HG02642 (cell line): ENCODE measurements around the gene ERGIC1.

Experiments used
- ATAC-seq: cut with Tn5 transposase; IDR thresholded peaks from one replicate; pipeline ENCODE4 v1.9.1; 2021; ENCODE audit warnings: mild to moderate bottlenecking; ENCODE audit not compliant: unreplicated experiment, poor library complexity

Gene ERGIC1

GRCh38 chr5:172935096-172935495 is 101.0 kb downstream of the ERGIC1 start:
- no peak for ATAC-seq

DNA sequence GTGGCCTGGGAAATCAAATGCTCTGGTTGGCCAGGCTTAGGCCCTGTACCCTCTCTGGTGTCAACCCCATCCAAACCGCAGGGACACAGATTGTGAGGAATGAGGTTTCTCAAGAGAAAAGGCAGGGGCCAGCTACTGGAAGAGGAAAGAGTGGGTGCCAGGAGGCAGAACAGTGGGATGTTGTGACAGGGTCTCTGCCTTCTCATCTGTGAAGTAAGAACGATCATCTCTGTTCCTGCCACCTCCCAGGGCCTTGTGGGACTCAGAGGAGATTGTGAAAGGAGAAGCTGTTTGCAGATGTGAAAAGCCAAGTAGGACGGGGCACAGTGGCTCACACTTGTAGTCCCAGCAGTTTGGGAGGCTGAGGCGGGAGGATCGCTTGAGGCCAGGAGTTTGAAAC is 102.3 kb downstream of the ERGIC1 start:
- ATAC-seq: no peak

GRCh38 chr5:172939071-172939470 is 105.0 kb downstream of the ERGIC1 start:
- no peak for ATAC-seq

GRCh38 chr5:172939611-172940267 is 105.7 kb downstream of the ERGIC1 start:
- ATAC-seq: no peak

DNA sequence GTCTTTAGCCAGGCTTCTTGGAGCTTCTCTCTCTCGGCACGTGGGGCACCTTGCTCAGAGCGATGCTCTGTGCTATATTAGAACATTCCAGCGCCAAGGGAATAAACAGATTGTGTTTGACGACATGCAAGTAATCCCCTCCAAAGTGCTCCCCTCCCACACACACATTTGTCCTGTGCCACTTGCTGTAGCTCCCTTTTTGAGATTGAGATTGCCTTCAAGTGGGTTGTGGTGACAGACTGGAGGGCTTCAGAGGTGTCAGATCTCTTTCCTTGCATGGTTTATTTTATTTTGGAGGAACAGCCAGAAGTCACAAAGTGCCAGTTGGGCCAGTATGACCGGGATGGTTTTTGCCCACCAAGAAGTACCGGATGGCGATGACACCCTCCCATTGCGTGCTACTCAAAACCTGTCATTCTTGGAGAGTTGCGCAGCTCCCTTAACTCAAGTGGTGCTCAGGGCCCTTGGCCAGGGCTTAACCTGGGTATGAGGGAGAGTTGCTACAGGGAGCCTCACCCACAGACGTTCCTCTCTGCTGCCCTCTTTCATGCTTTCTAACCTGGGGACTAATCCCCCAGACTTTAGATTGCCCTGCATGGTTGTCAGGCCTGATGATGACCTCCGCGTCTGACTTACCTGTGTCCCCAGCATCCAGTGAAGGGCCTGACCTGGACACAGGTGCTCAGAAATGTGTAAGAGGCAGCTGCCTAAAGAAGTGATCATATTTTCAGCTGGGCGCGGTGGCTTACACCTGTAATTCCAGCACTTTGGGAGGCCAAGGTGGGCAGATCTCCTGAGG is 106.4 kb downstream of the ERGIC1 start:
- no peak for ATAC-seq

DNA sequence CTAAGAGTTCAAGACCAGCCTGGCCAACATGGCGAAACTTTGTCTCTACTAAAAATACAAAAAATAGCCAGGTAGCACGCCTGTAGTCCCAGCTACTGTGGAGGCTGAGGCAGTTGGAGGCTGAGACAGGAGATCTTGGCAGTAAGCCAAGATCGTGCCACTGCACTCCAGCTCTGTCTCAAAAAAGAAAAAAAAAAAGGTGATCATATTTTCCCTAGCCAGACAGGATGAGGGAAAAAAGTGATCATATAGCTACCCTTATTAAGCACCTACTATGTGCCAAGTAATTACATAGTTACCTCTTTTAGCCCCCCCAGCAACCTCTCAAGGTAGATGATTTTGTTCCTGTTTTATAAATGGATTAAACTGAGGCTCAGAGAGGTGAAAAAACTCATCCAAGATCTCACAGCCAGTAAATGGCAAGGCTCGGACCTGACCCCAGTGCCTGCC is 107.0 kb downstream of the ERGIC1 start:
- no peak for ATAC-seq

GRCh38 chr5:172942556-172942955 is 108.5 kb downstream of the ERGIC1 start:
- no peak for ATAC-seq

DNA sequence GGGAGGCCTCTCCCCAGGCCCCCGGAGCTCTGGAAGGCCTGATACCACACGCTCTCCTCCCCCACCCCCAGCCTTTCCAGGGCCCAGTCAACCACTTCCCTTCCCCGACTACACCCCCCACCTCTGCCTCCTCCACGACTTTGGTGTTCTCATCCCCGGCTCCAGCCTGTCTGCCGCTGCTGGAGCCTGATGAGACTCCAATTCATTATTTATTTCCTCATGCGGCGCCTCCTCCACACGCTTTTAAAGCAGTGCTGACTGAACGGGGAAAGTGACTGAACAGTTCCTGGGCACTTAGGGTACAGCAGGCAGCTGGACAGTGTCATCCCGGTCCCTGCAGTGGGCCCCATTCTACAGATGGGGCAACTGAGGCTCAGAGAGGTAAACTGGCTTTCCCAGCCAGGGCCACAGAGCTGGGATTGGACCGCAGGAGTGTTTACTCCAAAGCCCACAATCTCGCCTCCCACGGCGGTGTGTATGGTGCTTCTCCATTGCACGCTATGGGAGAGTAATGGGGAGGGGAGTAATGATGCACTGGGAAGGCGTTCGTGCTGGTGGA is 109.3 kb downstream of the ERGIC1 start:
- ATAC-seq: no peak

DNA sequence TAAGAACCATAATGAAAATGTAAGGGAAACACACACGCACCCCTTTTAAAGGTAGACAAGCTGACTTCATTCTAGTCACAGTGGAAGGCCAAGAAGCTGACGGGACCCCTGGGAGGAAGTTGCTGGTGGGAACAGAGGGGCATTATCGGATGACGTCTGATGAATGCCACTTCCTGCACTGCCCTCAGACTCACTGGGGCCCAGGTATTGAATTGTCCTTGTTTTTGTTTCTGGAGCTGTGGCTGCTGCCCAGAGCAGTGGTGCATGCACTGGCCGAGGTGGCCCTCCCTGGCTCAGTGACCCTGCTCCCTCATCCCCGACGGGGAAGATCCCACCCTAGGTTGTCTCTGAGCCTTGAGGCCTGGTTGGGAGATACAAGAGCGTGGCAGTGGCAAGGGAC is 109.9 kb downstream of the ERGIC1 start:
- ATAC-seq: no peak

DNA sequence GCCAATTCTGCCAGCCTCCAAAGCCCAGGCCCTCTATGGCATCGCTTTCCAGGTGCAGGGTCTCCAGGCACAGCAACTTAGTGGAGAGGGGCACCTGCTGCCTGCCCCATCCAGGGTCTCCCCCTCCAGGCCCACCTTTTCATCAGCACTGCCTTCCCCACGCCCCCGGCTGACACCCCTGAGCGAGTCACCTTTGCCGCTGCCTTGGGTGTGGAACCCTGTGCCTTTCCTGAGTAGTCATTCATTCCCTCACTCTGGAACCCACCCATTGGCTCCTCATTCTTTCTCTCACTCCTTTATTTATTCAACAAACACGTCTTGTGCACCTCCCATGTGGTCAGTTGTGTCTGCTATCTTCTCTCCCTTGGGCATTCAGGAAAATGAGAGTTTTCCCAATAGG is 110.7 kb downstream of the ERGIC1 start:
- no peak for ATAC-seq

DNA sequence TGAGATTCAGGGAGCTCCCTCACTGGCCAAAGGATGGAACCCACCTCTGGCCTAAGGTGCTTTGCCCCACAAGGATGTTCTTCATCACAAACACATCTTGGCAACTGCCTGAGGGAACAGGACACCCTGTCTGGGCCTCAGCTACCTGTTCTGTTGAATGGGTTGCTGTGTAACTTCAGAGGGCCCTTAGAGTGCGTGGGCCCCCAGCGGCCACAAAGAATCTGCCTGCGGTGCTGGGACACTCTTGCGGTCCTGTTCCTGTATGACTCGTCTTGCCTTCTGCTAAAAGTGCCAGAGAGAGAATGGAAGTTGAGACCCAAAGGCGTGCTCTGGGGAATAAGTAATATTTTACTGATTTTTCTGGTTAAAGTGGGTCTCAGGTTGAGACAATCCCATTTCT is 111.1 kb downstream of the ERGIC1 start:
- ATAC-seq: no peak

- no peak for ATAC-seq
These were observed 112.1 kb downstream of the ERGIC1 start for GRCh38 chr5:172946146-172946545.

DNA sequence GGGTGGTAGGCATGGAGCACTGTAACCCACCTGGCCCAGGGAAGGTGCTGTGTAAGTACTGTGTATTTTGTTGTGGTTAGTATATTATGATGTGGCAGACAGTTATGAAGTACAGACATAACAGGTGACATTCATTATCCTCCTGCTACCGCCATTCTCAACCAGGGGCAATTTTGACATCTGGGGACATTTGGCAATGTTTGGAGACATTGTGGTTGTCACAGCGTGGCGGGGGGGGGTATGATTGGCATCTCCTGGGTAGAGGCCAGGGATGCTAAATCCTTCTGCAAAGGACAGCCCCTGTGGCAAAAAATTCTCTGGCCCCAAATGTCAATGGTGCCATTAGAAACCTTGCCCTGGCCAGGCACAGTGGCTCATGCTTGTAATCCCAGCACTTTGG is 115.4 kb downstream of the ERGIC1 start:
- no peak for ATAC-seq

DNA sequence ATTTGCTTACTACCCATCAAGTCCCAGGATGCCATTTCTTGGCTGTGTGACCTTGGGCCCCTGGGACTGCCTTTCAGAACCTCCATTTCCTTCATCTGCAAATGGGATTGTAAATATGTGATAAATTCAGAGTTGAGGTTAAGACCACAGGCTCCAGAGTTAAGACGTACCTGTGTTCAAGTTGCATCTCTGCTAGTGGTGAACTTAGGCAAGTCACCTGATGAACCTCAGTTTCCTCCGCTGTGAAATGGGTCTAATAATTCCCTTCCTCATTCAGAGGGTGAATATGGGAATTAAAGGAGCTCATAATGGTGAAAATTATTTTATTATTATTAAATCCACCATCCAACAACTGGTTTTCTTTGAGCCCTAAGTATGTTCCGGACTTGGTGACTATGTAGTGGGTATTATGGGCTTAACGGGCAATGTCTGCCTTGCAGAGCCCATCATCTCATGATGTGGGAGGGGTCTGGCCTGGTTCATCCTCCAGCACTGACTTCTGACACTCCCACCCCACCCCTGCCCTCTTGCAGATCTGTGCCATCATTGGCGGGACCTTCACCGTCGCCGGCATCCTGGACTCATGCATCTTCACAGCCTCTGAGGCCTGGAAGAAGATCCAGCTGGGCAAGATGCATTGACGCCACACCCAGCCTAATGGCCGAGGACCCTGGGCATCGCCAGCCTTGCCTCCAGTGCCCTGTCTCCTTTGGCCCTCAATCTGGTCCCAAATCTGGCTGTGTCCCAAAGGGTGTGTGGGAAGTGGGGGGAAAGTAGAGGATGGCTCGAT is 116.3 kb downstream of the ERGIC1 start:
- ATAC-seq: no peak

GRCh38 chr5:172951371-172952033 is 117.5 kb downstream of the ERGIC1 start:
- no peak for ATAC-seq

DNA sequence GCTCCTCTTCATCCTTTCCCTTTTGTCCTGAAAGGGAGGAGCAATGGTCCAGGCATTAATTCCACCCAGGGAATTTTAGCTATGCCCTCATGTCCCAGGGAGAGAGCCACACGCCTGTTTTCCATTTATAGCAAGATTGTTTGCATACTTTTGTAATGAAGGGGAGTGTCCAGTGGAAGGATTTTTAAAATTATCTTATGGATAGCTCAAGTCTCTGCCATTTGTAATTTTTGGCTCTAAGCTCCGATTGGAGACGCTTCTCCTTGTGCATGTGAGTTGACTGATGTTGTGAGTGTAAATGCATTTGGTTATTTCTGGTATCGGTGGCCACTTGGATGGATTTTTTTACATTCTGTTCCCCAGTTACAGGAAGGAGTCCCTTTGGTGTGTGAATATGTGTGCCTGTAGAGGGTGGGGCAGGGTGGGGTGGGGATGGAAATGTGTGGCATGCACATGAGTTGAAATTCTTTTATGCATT is 118.0 kb downstream of the ERGIC1 start:
- no peak for ATAC-seq

- ATAC-seq: no peak
These were observed 120.0 kb downstream of the ERGIC1 start for GRCh38 chr5:172953776-172954675.

GRCh38 chr5:172954751-172955159 is 120.7 kb downstream of the ERGIC1 start:
- no peak for ATAC-seq

GRCh38 chr5:172956228-172956627 is 122.2 kb downstream of the ERGIC1 start:
- no peak for ATAC-seq
